Stimulated activated memory B cell treated with anti-CD40 and anti-IgM and Interleukin-4, amounts not matched to agents 10 μg/mL and 1 μg/mL and 100 μg/mL, for 72 hours (primary cell): Measurements from ENCODE around the gene ROBO1.

ENCODE experiments used
- ATAC-seq: fragments of 150-1000 bp; cut with Tn5 transposase; 2 replicates; pipeline ENCODE4 v1.10.0; 2021
- H3K27ac Mint-ChIP-seq: one replicate; pipeline ENCODE4 v1.8.0; 2022; ENCODE audit warnings: mild to moderate bottlenecking, mixed read lengths
- H3K27me3 Mint-ChIP-seq: one replicate; pipeline ENCODE4 v1.8.0; 2022; ENCODE audit warnings: mixed read lengths
- H3K36me3 Mint-ChIP-seq: one replicate; pipeline ENCODE4 v1.8.0; 2022; ENCODE audit warnings: mixed read lengths
- H3K4me1 Mint-ChIP-seq: one replicate; pipeline ENCODE4 v1.8.0; 2022; ENCODE audit warnings: mixed read lengths
- H3K4me3 Mint-ChIP-seq: one replicate; pipeline ENCODE4 v1.8.0; 2022; ENCODE audit warnings: mild to moderate bottlenecking, moderate library complexity, mixed read lengths
- H3K9me3 Mint-ChIP-seq: one replicate; pipeline ENCODE4 v1.8.0; 2022; ENCODE audit warnings: mixed read lengths

The ROBO1 gene

GRCh38 chr3:78801926-78802561 is 965.8 kb downstream of the ROBO1 start:
- Mint-ChIP-seq H3K9me3 (peaks cover 3% of the 10 kb centered on the region), H3K4me3 (no peak overlapping the region), H3K27ac (no peak overlapping the region), H3K4me1 (no peaks in the 10 kb centered on the region), H3K27me3 (no peaks in the 10 kb centered on the region), H3K36me3 (no peaks in the 10 kb centered on the region)
- no peak for ATAC-seq

- no peak for ATAC-seq
- Mint-ChIP-seq H3K4me3 (no peak overlapping the region), H3K9me3 (peaks cover 8% of the 10 kb centered on the region), H3K27ac (no peak overlapping the region), H3K4me1 (no peaks in the 10 kb centered on the region), H3K27me3 (no peaks in the 10 kb centered on the region), H3K36me3 (no peaks in the 10 kb centered on the region)
Measured at GRCh38 chr3:78799681-78800080, 968.1 kb downstream of the ROBO1 start.

GRCh38 chr3:78798266-78798832 is 969.4 kb downstream of the ROBO1 start:
- Mint-ChIP-seq H3K27ac (no peak overlapping the region), H3K4me1 (no peaks in the 10 kb centered on the region), H3K36me3 (no peaks in the 10 kb centered on the region), H3K9me3 (peaks cover 8% of the 10 kb centered on the region), H3K4me3 (no peak overlapping the region), H3K27me3 (no peaks in the 10 kb centered on the region)
- no peak for ATAC-seq

- Mint-ChIP-seq H3K36me3 (no peaks in the 10 kb centered on the region), H3K4me1 (no peaks in the 10 kb centered on the region), H3K27ac (no peak overlapping the region), H3K4me3 (no peak overlapping the region), H3K27me3 (no peaks in the 10 kb centered on the region), H3K9me3 (peaks cover 6% of the 10 kb centered on the region)
- ATAC-seq, result no peak
Measured at GRCh38 chr3:78794431-78794830, 973.4 kb downstream of the ROBO1 start.

GRCh38 chr3:78792733-78793132 is 975.1 kb downstream of the ROBO1 start:
- peaks cover 6% of the 10 kb centered on the region for H3K9me3 Mint-ChIP-seq
- no peaks in the 10 kb centered on the region for H3K4me1 Mint-ChIP-seq
- H3K27ac Mint-ChIP-seq, result no peak overlapping the region

GRCh38 chr3:78792212-78792611 is 975.6 kb downstream of the ROBO1 start:
- Mint-ChIP-seq H3K36me3 (no peaks in the 10 kb centered on the region), H3K4me1 (no peaks in the 10 kb centered on the region), H3K9me3 (peaks cover 6% of the 10 kb centered on the region), H3K27me3 (no peaks in the 10 kb centered on the region), H3K4me3 (no peak overlapping the region), H3K27ac (no peak overlapping the region)
- no peak for ATAC-seq

More at GRCh38 chr3:78792733-78793132, 975.1 kb downstream of the ROBO1 start:
- H3K36me3 Mint-ChIP-seq, result no peaks in the 10 kb centered on the region
- H3K27me3 Mint-ChIP-seq, result no peaks in the 10 kb centered on the region
- no peak overlapping the region for H3K4me3 Mint-ChIP-seq
- ATAC-seq, result no peak

- peaks cover 4% of the 10 kb centered on the region for H3K9me3 Mint-ChIP-seq
- no peak overlapping the region for H3K4me3 Mint-ChIP-seq
- no peak overlapping the region for H3K27ac Mint-ChIP-seq
- H3K27me3 Mint-ChIP-seq, result no peaks in the 10 kb centered on the region
- no peaks in the 10 kb centered on the region for H3K4me1 Mint-ChIP-seq
- ATAC-seq, result no peak
- H3K36me3 Mint-ChIP-seq, result no peaks in the 10 kb centered on the region
Measured at GRCh38 chr3:78791753-78792152, 976.0 kb downstream of the ROBO1 start.

GRCh38 chr3:78788839-78789238 is 979.0 kb downstream of the ROBO1 start:
- no peaks in the 10 kb centered on the region for H3K4me1 Mint-ChIP-seq
- no peak overlapping the region for H3K27ac Mint-ChIP-seq
- H3K4me3 Mint-ChIP-seq, result no peak overlapping the region
- H3K36me3 Mint-ChIP-seq, result no peaks in the 10 kb centered on the region
- H3K9me3 Mint-ChIP-seq, result peaks cover 3% of the 10 kb centered on the region
- no peaks in the 10 kb centered on the region for H3K27me3 Mint-ChIP-seq
- ATAC-seq, result no peak

- Mint-ChIP-seq H3K4me3 (no peak overlapping the region), H3K36me3 (no peaks in the 10 kb centered on the region), H3K27me3 (no peaks in the 10 kb centered on the region), H3K9me3 (peaks cover 12% of the 10 kb centered on the region), H3K4me1 (no peaks in the 10 kb centered on the region), H3K27ac (no peak overlapping the region)
- no peak for ATAC-seq
Measured at GRCh38 chr3:78785004-78785403, 982.8 kb downstream of the ROBO1 start.

GRCh38 chr3:78781351-78781750 is 986.4 kb downstream of the ROBO1 start:
- H3K27me3 Mint-ChIP-seq, result no peaks in the 10 kb centered on the region
- no peaks in the 10 kb centered on the region for H3K36me3 Mint-ChIP-seq
- no peak for ATAC-seq
- H3K4me1 Mint-ChIP-seq, result no peaks in the 10 kb centered on the region
- no peak overlapping the region for H3K27ac Mint-ChIP-seq
- H3K9me3 Mint-ChIP-seq, result peaks cover 14% of the 10 kb centered on the region
- no peak overlapping the region for H3K4me3 Mint-ChIP-seq

GRCh38 chr3:78765671-78766485 is 1001.9 kb downstream of the ROBO1 start:
- no peaks in the 10 kb centered on the region for H3K4me1 Mint-ChIP-seq
- no peak for ATAC-seq
- peaks cover 12% of the 10 kb centered on the region for H3K9me3 Mint-ChIP-seq

GRCh38 chr3:78764634-78765033 is 1003.2 kb downstream of the ROBO1 start:
- no peak overlapping the region for H3K27ac Mint-ChIP-seq
- H3K36me3 Mint-ChIP-seq, result no peaks in the 10 kb centered on the region
- H3K27me3 Mint-ChIP-seq, result no peaks in the 10 kb centered on the region
- no peak overlapping the region for H3K4me3 Mint-ChIP-seq
- ATAC-seq, result no peak
- peaks cover 12% of the 10 kb centered on the region for H3K9me3 Mint-ChIP-seq
- H3K4me1 Mint-ChIP-seq, result no peaks in the 10 kb centered on the region

More at GRCh38 chr3:78765671-78766485, 1001.9 kb downstream of the ROBO1 start:
- Mint-ChIP-seq H3K4me3 (no peak overlapping the region), H3K27me3 (no peaks in the 10 kb centered on the region), H3K27ac (no peak overlapping the region), H3K36me3 (no peaks in the 10 kb centered on the region)

- Mint-ChIP-seq H3K9me3 (peaks cover 2% of the 10 kb centered on the region), H3K27ac (no peak overlapping the region), H3K36me3 (no peaks in the 10 kb centered on the region), H3K4me1 (no peaks in the 10 kb centered on the region), H3K27me3 (no peaks in the 10 kb centered on the region), H3K4me3 (no peak overlapping the region)
- ATAC-seq, result no peak
Measured at GRCh38 chr3:78762121-78762520, 1005.7 kb downstream of the ROBO1 start.

- Mint-ChIP-seq H3K4me1 (no peaks in the 10 kb centered on the region), H3K27ac (no peak overlapping the region), H3K36me3 (no peaks in the 10 kb centered on the region), H3K27me3 (no peaks in the 10 kb centered on the region), H3K9me3 (peaks cover 2% of the 10 kb centered on the region), H3K4me3 (no peak overlapping the region)
- no peak for ATAC-seq
Measured at GRCh38 chr3:78761126-78761525, 1006.7 kb downstream of the ROBO1 start.

- no peaks in the 10 kb centered on the region for H3K4me1 Mint-ChIP-seq
Measured at GRCh38 chr3:78757731-78758130, 1010.1 kb downstream of the ROBO1 start.

More at GRCh38 chr3:78757731-78758130, 1010.1 kb downstream of the ROBO1 start:
- H3K4me3 Mint-ChIP-seq, result no peak overlapping the region
- H3K36me3 Mint-ChIP-seq, result no peaks in the 10 kb centered on the region
- no peak overlapping the region for H3K27ac Mint-ChIP-seq
- no peaks in the 10 kb centered on the region for H3K27me3 Mint-ChIP-seq
- no peak for ATAC-seq
- H3K9me3 Mint-ChIP-seq, result peaks cover 3% of the 10 kb centered on the region
